Vagina (tissue), 2 donors: ENCODE results near the gene ARHGEF38. TPM values are rescaled to one million over a fixed set of nuclear protein-coding genes. Genes with fewer than 3 reads are reported as not detected.

Source experiments
- DNase-seq, 2 donors: peaks; one replicate each; pipeline ENCODE4 v3.0.0-alpha.2; 2017; ENCODE audit errors: extremely low spot score in 2 of 2
- H3K27ac ChIP-seq: fragments of 200-600 bp; sonication (generic); one replicate; pipeline ENCODE4 v1.5.1; 2019
- H3K27me3 ChIP-seq: fragments of 200-600 bp; sonication (generic); one replicate; pipeline ENCODE4 v1.5.1; 2019
- H3K36me3 ChIP-seq, 2 donors: fragments of 200-600 bp; sonication (generic); one replicate each; pipeline ENCODE4 v1.5.1; 2017 to 2019
- H3K4me1 ChIP-seq: fragments of 200-600 bp; sonication (generic); one replicate; pipeline ENCODE4 v1.5.1; 2019
- H3K4me3 ChIP-seq, 2 donors: fragments of 200-600 bp; sonication (generic); 1 replicate in 1 of 2; 2 replicates in 1 of 2; pipeline ENCODE4 v1.5.1; 2016 to 2019
- H3K9me3 ChIP-seq: fragments of 200-600 bp; sonication (generic); one replicate; pipeline ENCODE4 v1.5.1; 2019
- POLR2A ChIP-seq, 2 donors: fragments of 450-650 bp; IDR thresholded peaks; one replicate each; pipeline ENCODE4 v1.6.1; 2017; ENCODE audit warnings: antibody characterized with exemption in 2 of 2, mild to moderate bottlenecking in 2 of 2, moderate library complexity in 2 of 2
- POLR2AphosphoS5 ChIP-seq, 2 donors: sonication (generic); formaldehyde crosslinking; IDR thresholded peaks; one replicate each; pipeline ENCODE4 v1.9.0; 2017; ENCODE audit warnings: antibody characterized with exemption in 2 of 2, mild to moderate bottlenecking in 2 of 2, low read depth in 1 of 2; ENCODE audit not compliant: insufficient read depth in 1 of 2
- intact Hi-C: fragments of 100-400 bp; cut with DNase I; formaldehyde crosslinking; loops from one replicate; pipeline ENCODE4 v1.15.1; 2023
- total RNA-seq: library from RNA; depleted of rRNA; stranded (reverse); fragments of >200 nt; gene quantifications from one replicate; pipeline ENCODE4 v1.2.3, GENCODE V29; 2016
- TF ChIP-seq, protein P1 (sequence below), 3 experiments: fragments of 450-650 bp in 2 of 3; fragments of 200-600 bp in 1 of 3; sonication (generic) in 1 of 3; IDR thresholded peaks; one replicate each; pipeline ENCODE4 v1.5.1; 2017 to 2019; ENCODE audit warnings: antibody characterized with exemption in 3 of 3, mild to moderate bottlenecking in 2 of 3, moderate library complexity in 2 of 3

The ARHGEF38 gene
- total RNA-seq, 1 donor from 2014 or later, result not detected

DNA sequence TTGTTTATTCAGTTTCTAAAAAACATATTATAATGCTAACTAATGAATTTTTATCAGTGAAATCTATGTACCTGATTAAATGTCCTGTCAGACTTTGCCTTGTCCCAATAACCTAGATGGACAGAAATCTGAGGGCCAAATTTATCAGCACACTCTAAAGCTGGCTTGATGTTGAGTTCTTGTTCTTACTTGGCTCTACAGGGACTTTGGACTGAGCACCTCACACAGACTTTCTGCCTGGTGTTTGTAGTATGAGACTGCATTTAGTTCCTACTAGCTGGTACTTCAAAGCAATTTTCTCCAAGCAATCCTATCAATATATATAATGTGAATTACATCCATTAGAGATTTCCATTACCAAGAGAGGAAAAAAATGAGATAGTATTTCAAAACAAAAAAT is 118.3 kb downstream of the ARHGEF38 start:
- intact Hi-C loops, result no loop called here
- no peak overlapping the region for H3K27ac ChIP-seq
- TF ChIP-seq, protein P1, sequence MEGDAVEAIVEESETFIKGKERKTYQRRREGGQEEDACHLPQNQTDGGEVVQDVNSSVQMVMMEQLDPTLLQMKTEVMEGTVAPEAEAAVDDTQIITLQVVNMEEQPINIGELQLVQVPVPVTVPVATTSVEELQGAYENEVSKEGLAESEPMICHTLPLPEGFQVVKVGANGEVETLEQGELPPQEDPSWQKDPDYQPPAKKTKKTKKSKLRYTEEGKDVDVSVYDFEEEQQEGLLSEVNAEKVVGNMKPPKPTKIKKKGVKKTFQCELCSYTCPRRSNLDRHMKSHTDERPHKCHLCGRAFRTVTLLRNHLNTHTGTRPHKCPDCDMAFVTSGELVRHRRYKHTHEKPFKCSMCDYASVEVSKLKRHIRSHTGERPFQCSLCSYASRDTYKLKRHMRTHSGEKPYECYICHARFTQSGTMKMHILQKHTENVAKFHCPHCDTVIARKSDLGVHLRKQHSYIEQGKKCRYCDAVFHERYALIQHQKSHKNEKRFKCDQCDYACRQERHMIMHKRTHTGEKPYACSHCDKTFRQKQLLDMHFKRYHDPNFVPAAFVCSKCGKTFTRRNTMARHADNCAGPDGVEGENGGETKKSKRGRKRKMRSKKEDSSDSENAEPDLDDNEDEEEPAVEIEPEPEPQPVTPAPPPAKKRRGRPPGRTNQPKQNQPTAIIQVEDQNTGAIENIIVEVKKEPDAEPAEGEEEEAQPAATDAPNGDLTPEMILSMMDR (IDR thresholded peaks at IDR 0.05), result no peak
- TF ChIP-seq POLR2AphosphoS5 (IDR thresholded peaks at IDR 0.05; ENCODE audit: insufficient read depth in 1 of 2, low read depth in 1 of 2) (no peak), POLR2A (IDR thresholded peaks at IDR 0.05) (no peak)
- H3K4me3 ChIP-seq, result no peak overlapping the region
- no peaks in the 10 kb centered on the region for H3K27me3 ChIP-seq
- DNase-seq, result no peak
- H3K4me1 ChIP-seq, result no peaks in the 10 kb centered on the region
- H3K9me3 ChIP-seq, result no peaks in the 10 kb centered on the region
- H3K36me3 ChIP-seq, result no peaks in the 10 kb centered on the region

DNA sequence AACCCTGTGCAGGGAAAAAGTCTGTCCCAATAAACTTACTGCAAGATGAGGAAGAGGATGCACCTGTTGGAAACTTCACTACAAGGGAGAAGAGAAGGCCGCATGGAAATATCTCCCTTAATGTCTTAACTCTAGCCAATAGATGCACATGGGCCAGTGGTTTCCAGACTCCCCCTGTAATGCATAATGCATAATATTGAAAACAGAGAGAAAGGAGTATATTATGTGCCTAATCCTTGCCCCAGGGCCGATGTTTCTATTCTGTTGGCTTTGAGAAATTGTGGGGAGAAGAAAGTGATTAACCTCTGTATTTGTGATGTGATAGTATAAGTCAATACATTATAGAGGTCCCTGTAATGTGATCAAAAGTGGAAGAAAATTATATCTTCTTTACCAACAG is 118.9 kb downstream of the ARHGEF38 start:
- Histone ChIP-seq H3K4me3 (no peak overlapping the region), H3K27me3 (no peaks in the 10 kb centered on the region), H3K27ac (no peak overlapping the region), H3K4me1 (no peaks in the 10 kb centered on the region), H3K9me3 (no peaks in the 10 kb centered on the region), H3K36me3 (no peaks in the 10 kb centered on the region)
- no peak for DNase-seq
- intact Hi-C loops, result no loop called here
- TF ChIP-seq POLR2AphosphoS5 (IDR thresholded peaks at IDR 0.05; ENCODE audit: insufficient read depth in 1 of 2, low read depth in 1 of 2) (no peak), POLR2A (IDR thresholded peaks at IDR 0.05) (no peak)
- TF ChIP-seq, protein P1 (IDR thresholded peaks at IDR 0.05), result no peak

DNA sequence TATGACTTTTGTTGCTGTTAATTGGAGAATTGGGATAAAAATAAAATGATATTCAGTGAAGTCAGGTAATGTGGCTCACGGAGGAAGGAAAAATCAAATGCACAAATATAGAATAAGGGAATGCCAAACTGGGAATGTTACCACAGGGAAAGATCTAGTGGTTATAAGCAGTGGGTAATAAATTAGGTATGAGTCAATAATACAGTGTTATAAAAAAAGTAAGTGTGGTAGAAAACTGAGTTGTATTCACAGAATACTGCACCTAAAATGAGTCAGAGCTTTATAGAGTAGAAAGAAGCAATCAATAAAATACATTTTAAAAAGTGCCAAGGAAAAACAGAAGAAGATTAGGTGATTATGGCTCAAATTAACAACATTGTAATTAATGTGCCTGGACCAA is 121.6 kb downstream of the ARHGEF38 start:
- Histone ChIP-seq H3K27ac (no peak overlapping the region), H3K27me3 (no peaks in the 10 kb centered on the region), H3K4me1 (no peaks in the 10 kb centered on the region), H3K9me3 (no peaks in the 10 kb centered on the region), H3K36me3 (no peaks in the 10 kb centered on the region), H3K4me3 (no peak overlapping the region)
- DNase-seq, result no peak
- intact Hi-C loops, result no loop called here
- no peak for TF ChIP-seq POLR2AphosphoS5 (IDR thresholded peaks at IDR 0.05; ENCODE audit: insufficient read depth in 1 of 2, low read depth in 1 of 2)
- TF ChIP-seq, protein P1 (IDR thresholded peaks at IDR 0.05), result no peak
- TF ChIP-seq POLR2A (IDR thresholded peaks at IDR 0.05), result no peak

DNA sequence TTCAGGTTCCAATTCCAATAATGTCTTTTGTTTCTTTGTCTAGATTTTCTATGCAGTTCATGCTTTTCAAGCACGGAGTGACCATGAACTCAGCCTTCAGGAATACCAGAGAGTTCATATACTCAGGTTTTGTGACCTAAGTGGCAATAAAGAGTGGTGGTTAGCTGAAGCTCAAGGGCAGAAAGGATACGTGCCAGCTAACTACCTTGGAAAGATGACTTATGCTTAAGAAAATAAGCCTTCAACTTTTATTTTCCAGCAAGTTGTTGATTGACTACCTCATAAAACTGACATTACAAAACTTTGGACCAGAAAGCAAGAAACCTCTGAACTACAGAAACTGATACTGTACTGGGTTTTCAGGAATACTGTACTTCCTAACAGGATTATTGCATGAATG is 125.3 kb downstream of the ARHGEF38 start:
- H3K4me1 ChIP-seq, result no peaks in the 10 kb centered on the region
- no peaks in the 10 kb centered on the region for H3K27me3 ChIP-seq
- intact Hi-C loops, result no loop called here
- H3K9me3 ChIP-seq, result no peaks in the 10 kb centered on the region
- TF ChIP-seq, protein P1 (IDR thresholded peaks at IDR 0.05), result no peak
- TF ChIP-seq POLR2AphosphoS5 (IDR thresholded peaks at IDR 0.05; ENCODE audit: insufficient read depth in 1 of 2, low read depth in 1 of 2), result no peak
- TF ChIP-seq POLR2A (IDR thresholded peaks at IDR 0.05), result no peak
- no peak for DNase-seq
- H3K4me3 ChIP-seq, result no peak overlapping the region
- H3K27ac ChIP-seq, result no peak overlapping the region
- peaks cover 0 to 8% of the 10 kb centered on the region in 2 donors for H3K36me3 ChIP-seq

DNA sequence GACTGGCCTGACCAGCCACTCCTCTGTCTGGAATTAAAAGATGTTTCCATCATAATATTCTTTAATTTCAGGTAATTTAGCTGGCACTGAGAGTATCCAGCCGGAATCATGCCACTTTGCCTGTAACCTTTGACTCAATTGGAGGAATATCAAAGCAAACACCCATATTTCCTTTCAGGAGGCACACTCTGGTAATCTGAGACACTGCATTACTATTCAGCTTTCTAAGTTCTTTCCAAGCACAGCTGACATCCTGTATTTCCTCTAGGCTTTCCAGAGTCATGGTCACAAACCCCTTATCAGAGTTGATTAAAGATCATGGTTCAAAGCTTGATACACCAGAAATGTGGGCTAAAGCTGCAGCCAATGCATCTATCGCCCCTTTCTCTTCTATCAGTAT is 126.8 kb downstream of the ARHGEF38 start:
- Histone ChIP-seq H3K4me1 (no peaks in the 10 kb centered on the region), H3K9me3 (no peaks in the 10 kb centered on the region), H3K36me3 (peaks cover 0 to 11% of the 10 kb centered on the region in 2 donors), H3K27ac (no peak overlapping the region), H3K4me3 (no peak overlapping the region), H3K27me3 (no peaks in the 10 kb centered on the region)
- TF ChIP-seq, protein P1 (IDR thresholded peaks at IDR 0.05), result no peak
- TF ChIP-seq POLR2A (IDR thresholded peaks at IDR 0.05) (no peak), POLR2AphosphoS5 (IDR thresholded peaks at IDR 0.05; ENCODE audit: insufficient read depth in 1 of 2, low read depth in 1 of 2) (no peak)
- no peak for DNase-seq
- intact Hi-C loops, result no loop called here
